Heart right ventricle (tissue), 16 donors: ENCODE data around the gene EDRF1. TPM values are rescaled to one million over a fixed set of nuclear protein-coding genes. Genes with fewer than 3 reads are reported as not detected.
A peak's percentile ranks its signal among the peaks of the same experiment; 100 is the strongest.

ENCODE experiments used
- ATAC-seq, 8 donors: fragments of 200-7000 bp; cut with Tn5 transposase; one replicate each; pipeline ENCODE4 v1.9.1; 2020; ENCODE audit warnings: mild to moderate bottlenecking in 8 of 8, moderate library complexity in 8 of 8, moderate number of reproducible peaks in 1 of 8
- DNase-seq, 2 donors: peaks; one replicate each; pipeline ENCODE4 v3.0.0-alpha.2; 2020
- H3K27ac ChIP-seq, 10 donors: fragments of 200-600 bp; sonication (generic) in 2 of 10; one replicate each; pipeline versions ENCODE4 v1.5.0 to v1.8.0; 2020 to 2022; ENCODE audit warnings: mild to moderate bottlenecking in 3 of 10
- H3K27me3 ChIP-seq, 7 donors: fragments of 200-600 bp; one replicate each; pipeline ENCODE4 v1.8.0; 2021 to 2022; ENCODE audit warnings: mild to moderate bottlenecking in 2 of 7
- H3K36me3 ChIP-seq, 9 donors: fragments of 200-600 bp; sonication (generic) in 1 of 9; one replicate each; pipeline versions ENCODE4 v1.5.0 to v1.8.0; 2020 to 2022; ENCODE audit warnings: mild to moderate bottlenecking in 2 of 9
- H3K4me1 ChIP-seq, 9 donors: fragments of 200-600 bp; sonication (generic) in 1 of 9; one replicate each; pipeline versions ENCODE4 v1.5.0 to v1.8.0; 2020 to 2022; ENCODE audit warnings: mild to moderate bottlenecking in 4 of 9
- H3K4me3 ChIP-seq, 10 donors: fragments of 200-600 bp; sonication (generic) in 2 of 10; one replicate each; pipeline versions ENCODE4 v1.5.0 to v1.8.0; 2020 to 2022; ENCODE audit warnings: mild to moderate bottlenecking in 7 of 10, moderate library complexity in 2 of 10
- H3K9me3 ChIP-seq, 11 donors: fragments of 200-600 bp in 10 of 11; sonication (generic) in 2 of 11; one replicate each; pipeline versions ENCODE4 v1.5.0 to v1.8.0; 2013 to 2022; ENCODE audit warnings: mild to moderate bottlenecking in 2 of 11, control low read depth in 1 of 11, moderate library complexity in 1 of 11
- CTCF ChIP-seq, 9 donors: fragments of 200-600 bp; sonication (generic) in 2 of 9; IDR thresholded peaks; one replicate each; pipeline versions ENCODE4 v1.5.0 to v1.8.0; 2021 to 2022; ENCODE audit warnings: antibody characterized with exemption in 9 of 9, mild to moderate bottlenecking in 5 of 9, moderate library complexity in 1 of 9
- WGBS, 2 donors: extraction: QIAGEN DNeasy Blood & Tissue Kit; methylation state at CpG; one replicate each; pipeline ENCODE4 v1.1.7; 2013; ENCODE audit warnings: inconsistent platforms in 1 of 2; 5-methylcytosine and 5-hydroxymethylcytosine counted together
- intact Hi-C, 10 donors: fragments of 100-400 bp; cut with DNase I; formaldehyde crosslinking; loops; one replicate each; pipeline versions ENCODE4 v1.11.1 to v1.14.2; 2022
- polyA plus RNA-seq, 2 donors: library from polyadenylated mRNA; stranded (reverse); fragments of 200-250 nt; gene quantifications; one replicate each; pipeline ENCODE4 v1.2.3, GENCODE V29; 2013
- total RNA-seq, 10 donors: library from RNA; stranded (reverse); fragmentation: NEBNext Ultra II Directional in 3 of 10; extraction: Animal tissue kit (Norgen Biotek cat#: 25700) in 3 of 10; gene quantifications; one replicate each; pipeline versions ENCODE4 v1.2.1 to v1.2.4, GENCODE V29; 2021 to 2023
- donor health status: Arrhythmogenic right ventricular cardiomyopathy.
- donor health status: ischemic (EF 13 %, LVEDD 7.1; RV severe dilation, severe dysfunction).
- donor health status: healthy with polysubstance abuse.
- donor health status: DM: no; HTN: yes; CAD: no.
- donor health status: DM: no; HTN: no; CAD: no.
- donor health status: ischemic (EF 25% LVEDD 6.9; RV normal size, moderate dysfunction).
- donor health status: ischemic (EF 25% LVEDD 5.7; RV mildly dilated, moderate dysfunction).
- donor health status: healthy.
- donor health status: DM: yes; HTN: yes; CAD: no.
- donor health status: Ischemic cardiomyopathy.
- donor health status: ischemic (EF 35%, LVEDD 5.7; RV mildly dilated, moderate dysfunction).
- donor health status: nonischemic (EF 11% LVEDD 7.7; RV severe dilation, severe dysfunction).
- donor health status: DM: yes; HTN: yes; CAD: no.
- donor health status: PGD.
- donor health status: ischemic (EF 29% LVEDD 5.4; RV normal size, mild dysfunction).
- donor health status: nonischemic (EF 23%, LVEDD 6.1; RV moderate dilation, normal function).

EDRF1 gene
- total and polyA plus RNA-seq, 12 donors = 7.6 to 19.2 (median 10.2) TPM

- Histone ChIP-seq H3K27me3 (no peaks in the 10 kb centered on the region), H3K4me1 (no peaks in the 10 kb centered on the region), H3K27ac (no peak overlapping the region), H3K9me3 (no peaks in the 10 kb centered on the region), H3K36me3 (no peaks in the 10 kb centered on the region), H3K4me3 (no peak overlapping the region)
- intact Hi-C loops = no loop called here
- ATAC-seq (no peak), DNase-seq (no peak)
- 56 to 69% methylated on average over 3 of the region's 3 CpGs for WGBS, 2 donors
- no peak for TF ChIP-seq CTCF (IDR thresholded peaks at IDR 0.05)
These were observed 19.1 kb upstream of the EDRF1 start for GRCh38 chr10:125700355-125700911.

- H3K4me1 ChIP-seq = peaks cover 0 to 13% (median 0%) of the 10 kb centered on the region in 9 donors
- intact Hi-C loops = no loop called here
- WGBS, 2 donors = 74 to 77% methylated on average over 6 of the region's 6 CpGs
- no peak for TF ChIP-seq CTCF (IDR thresholded peaks at IDR 0.05)
- no peak overlapping the region for H3K4me3 ChIP-seq
- no peak overlapping the region for H3K27ac ChIP-seq
- ATAC-seq (peak in 2 of 8 donors; percentile 63 to 74), DNase-seq (no peak)
- H3K27me3 ChIP-seq = no peaks in the 10 kb centered on the region
- H3K36me3 ChIP-seq = no peaks in the 10 kb centered on the region
- peaks cover 0 to 18% (median 0%) of the 10 kb centered on the region in 11 donors for H3K9me3 ChIP-seq
These were observed 11.7 kb upstream of the EDRF1 start for GRCh38 chr10:125707541-125708468.

GRCh38 chr10:125708971-125709503 lies 10.5 kb upstream of the EDRF1 start:
- no peaks in the 10 kb centered on the region for H3K36me3 ChIP-seq
- 74 to 76% methylated on average over 5 of the region's 5 CpGs for WGBS, 2 donors
- no peak overlapping the region for H3K4me3 ChIP-seq
- H3K27me3 ChIP-seq = no peaks in the 10 kb centered on the region
- peaks cover 0 to 24% (median 0%) of the 10 kb centered on the region in 11 donors for H3K9me3 ChIP-seq
- intact Hi-C loops = no loop called here
- no peak for DNase-seq
- H3K4me1 ChIP-seq = peaks cover 0 to 13% (median 0%) of the 10 kb centered on the region in 9 donors
- no peak for TF ChIP-seq CTCF (IDR thresholded peaks at IDR 0.05)
- H3K27ac ChIP-seq = no peak overlapping the region
- ATAC-seq = no peak
